Panc1 (cell line): ENCODE data around the gene WDR77. TPM values are rescaled to one million over a fixed set of nuclear protein-coding genes. Genes with fewer than 3 reads are reported as not detected.

Experiments
- ATAC-seq: fragments of 200-7000 bp; cut with Tn5 transposase; 2 replicates; pipeline ENCODE4 v1.9.1; 2020; ENCODE audit warnings: mild to moderate bottlenecking, moderate library complexity
- BruUV-seq: library from RNA; stranded (reverse); fragments of 400-500 nt; replicated peaks from 2 replicates; lab custom pipeline; 2021; lab: Mats Ljungman, UMichigan
- CTCF ChIA-PET: fragments of 300-600 bp; sonication (Branson Sonifier 250); formaldehyde crosslinking; loops from one replicate; lab custom pipeline; 2022; ENCODE audit warnings: antibody characterized with exemption; lab: Charles Lee
- POLR2A ChIA-PET: fragments of 300-600 bp; sonication (Branson Sonifier 250); formaldehyde crosslinking; loops from one replicate; lab custom pipeline; 2022; ENCODE audit warnings: antibody characterized with exemption; lab: Charles Lee
- DNase-seq: peaks from one replicate; pipeline ENCODE4 v3.0.0-alpha.2; 2010; ENCODE audit warnings: low read depth, low spot score
- H3K27ac ChIP-seq: 2 replicates; pipeline ENCODE4 v1.5.1; 2011; ENCODE audit warnings: mild to moderate bottlenecking, low read length, inconsistent platforms
- H3K27me3 ChIP-seq: fragments of 200-500 bp; sonication (Bioruptor generic); 2 replicates; pipeline ENCODE4 v1.6.0; 2014; ENCODE audit warnings: low read length, inconsistent platforms; ENCODE audit not compliant: control insufficient read depth, insufficient read depth
- H3K36me3 ChIP-seq: fragments of 200-500 bp; sonication (Bioruptor generic); 2 replicates; pipeline ENCODE4 v1.5.1; 2014; ENCODE audit warnings: inconsistent platforms, mild to moderate bottlenecking, low read length, moderate library complexity; ENCODE audit not compliant: control insufficient read depth, insufficient read depth
- H3K4me1 ChIP-seq: 2 replicates; pipeline ENCODE4 v1.5.1; 2011; ENCODE audit warnings: inconsistent platforms, mild to moderate bottlenecking, low read length, moderate library complexity; ENCODE audit not compliant: control insufficient read depth, insufficient read depth
- H3K4me3 ChIP-seq, 2 experiments: 2 replicates each; pipeline ENCODE4 v1.5.1; 2011 to 2012; ENCODE audit warnings: low read depth in 2 of 2, low read length in 2 of 2, mild to moderate bottlenecking in 2 of 2, inconsistent platforms in 1 of 2, moderate library complexity in 1 of 2
- H3K9me3 ChIP-seq: fragments of 200-500 bp; sonication (Bioruptor generic); 2 replicates; pipeline ENCODE4 v1.5.1; 2014; ENCODE audit warnings: low read depth, mild to moderate bottlenecking, inconsistent platforms, low read length, moderate library complexity; ENCODE audit not compliant: control insufficient read depth, insufficient read depth
- POLR2AphosphoS5 ChIP-seq: IDR thresholded peaks from 2 replicates; pipeline ENCODE4 v1.6.1; 2012; ENCODE audit warnings: mild to moderate bottlenecking, low read depth, low read length, moderate library complexity
- SIN3A ChIP-seq: IDR thresholded peaks from 2 replicates; pipeline ENCODE4 v1.6.1; 2012; ENCODE audit warnings: low read depth, mild to moderate bottlenecking, low read length, moderate library complexity, borderline replicate concordance; ENCODE audit not compliant: insufficient read depth
- TCF7L2 ChIP-seq: IDR thresholded peaks from 2 replicates; pipeline ENCODE4 v1.6.1; 2011; ENCODE audit warnings: mild to moderate bottlenecking, low read depth, low read length, inconsistent platforms
- in situ Hi-C: cut with HindIII; loops from 2 replicates; pipeline ENCODE4 v1.10.0; 2016; ENCODE audit warnings: low sequenced_read_pairs, low pct_unique_long_range_greater_than_20kb
- intact Hi-C: fragments of 100-400 bp; cut with micrococcal nuclease; formaldehyde crosslinking; loops from one replicate; pipeline ENCODE4 v1.10.0; 2022; ENCODE audit not compliant: unreplicated experiment
- total RNA-seq: library from RNA; stranded (reverse); gene quantifications from one replicate; pipeline ENCODE4 v1.2.1, GENCODE V29; 2021; ENCODE audit not compliant: unreplicated experiment
- TF ChIP-seq, protein P1 (sequence below): fragments of 450-650 bp; IDR thresholded peaks from 2 replicates; pipeline ENCODE4 v1.5.1; 2017; ENCODE audit warnings: mild to moderate bottlenecking
- TF ChIP-seq, protein P2 (sequence below), 2 experiments: IDR thresholded peaks; 2 replicates each; pipeline ENCODE4 v1.6.1; 2011 to 2012; ENCODE audit warnings: low read depth in 2 of 2, control low read depth in 1 of 2, low read length in 1 of 2, mild to moderate bottlenecking in 1 of 2, moderate library complexity in 1 of 2; ENCODE audit not compliant: insufficient read depth in 1 of 2

WDR77 gene
- total RNA-seq, 1 experiment from 2014 or later = 49.9 TPM

GRCh38 chr1:111467865-111468716 lies 19.0 kb upstream of the WDR77 start:
- no peak for ATAC-seq
- CTCF ChIA-PET = no interaction called here
- intact Hi-C loops = no loop called here
- TF ChIP-seq TCF7L2 (no peak), SIN3A (no peak), POLR2AphosphoS5 (no peak)
- TF ChIP-seq, protein P1, sequence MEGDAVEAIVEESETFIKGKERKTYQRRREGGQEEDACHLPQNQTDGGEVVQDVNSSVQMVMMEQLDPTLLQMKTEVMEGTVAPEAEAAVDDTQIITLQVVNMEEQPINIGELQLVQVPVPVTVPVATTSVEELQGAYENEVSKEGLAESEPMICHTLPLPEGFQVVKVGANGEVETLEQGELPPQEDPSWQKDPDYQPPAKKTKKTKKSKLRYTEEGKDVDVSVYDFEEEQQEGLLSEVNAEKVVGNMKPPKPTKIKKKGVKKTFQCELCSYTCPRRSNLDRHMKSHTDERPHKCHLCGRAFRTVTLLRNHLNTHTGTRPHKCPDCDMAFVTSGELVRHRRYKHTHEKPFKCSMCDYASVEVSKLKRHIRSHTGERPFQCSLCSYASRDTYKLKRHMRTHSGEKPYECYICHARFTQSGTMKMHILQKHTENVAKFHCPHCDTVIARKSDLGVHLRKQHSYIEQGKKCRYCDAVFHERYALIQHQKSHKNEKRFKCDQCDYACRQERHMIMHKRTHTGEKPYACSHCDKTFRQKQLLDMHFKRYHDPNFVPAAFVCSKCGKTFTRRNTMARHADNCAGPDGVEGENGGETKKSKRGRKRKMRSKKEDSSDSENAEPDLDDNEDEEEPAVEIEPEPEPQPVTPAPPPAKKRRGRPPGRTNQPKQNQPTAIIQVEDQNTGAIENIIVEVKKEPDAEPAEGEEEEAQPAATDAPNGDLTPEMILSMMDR = no peak
- TF ChIP-seq, protein P2, sequence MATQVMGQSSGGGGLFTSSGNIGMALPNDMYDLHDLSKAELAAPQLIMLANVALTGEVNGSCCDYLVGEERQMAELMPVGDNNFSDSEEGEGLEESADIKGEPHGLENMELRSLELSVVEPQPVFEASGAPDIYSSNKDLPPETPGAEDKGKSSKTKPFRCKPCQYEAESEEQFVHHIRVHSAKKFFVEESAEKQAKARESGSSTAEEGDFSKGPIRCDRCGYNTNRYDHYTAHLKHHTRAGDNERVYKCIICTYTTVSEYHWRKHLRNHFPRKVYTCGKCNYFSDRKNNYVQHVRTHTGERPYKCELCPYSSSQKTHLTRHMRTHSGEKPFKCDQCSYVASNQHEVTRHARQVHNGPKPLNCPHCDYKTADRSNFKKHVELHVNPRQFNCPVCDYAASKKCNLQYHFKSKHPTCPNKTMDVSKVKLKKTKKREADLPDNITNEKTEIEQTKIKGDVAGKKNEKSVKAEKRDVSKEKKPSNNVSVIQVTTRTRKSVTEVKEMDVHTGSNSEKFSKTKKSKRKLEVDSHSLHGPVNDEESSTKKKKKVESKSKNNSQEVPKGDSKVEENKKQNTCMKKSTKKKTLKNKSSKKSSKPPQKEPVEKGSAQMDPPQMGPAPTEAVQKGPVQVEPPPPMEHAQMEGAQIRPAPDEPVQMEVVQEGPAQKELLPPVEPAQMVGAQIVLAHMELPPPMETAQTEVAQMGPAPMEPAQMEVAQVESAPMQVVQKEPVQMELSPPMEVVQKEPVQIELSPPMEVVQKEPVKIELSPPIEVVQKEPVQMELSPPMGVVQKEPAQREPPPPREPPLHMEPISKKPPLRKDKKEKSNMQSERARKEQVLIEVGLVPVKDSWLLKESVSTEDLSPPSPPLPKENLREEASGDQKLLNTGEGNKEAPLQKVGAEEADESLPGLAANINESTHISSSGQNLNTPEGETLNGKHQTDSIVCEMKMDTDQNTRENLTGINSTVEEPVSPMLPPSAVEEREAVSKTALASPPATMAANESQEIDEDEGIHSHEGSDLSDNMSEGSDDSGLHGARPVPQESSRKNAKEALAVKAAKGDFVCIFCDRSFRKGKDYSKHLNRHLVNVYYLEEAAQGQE (IDR thresholded peaks at IDR 0.05; ENCODE audit: insufficient read depth in 1 of 2, low read depth in 2 of 2, low read length in 1 of 2) = no peak
- no peaks in the 10 kb centered on the region for H3K4me1 ChIP-seq
- H3K27ac ChIP-seq = no peak overlapping the region
- no peaks in the 10 kb centered on the region for H3K27me3 ChIP-seq
- H3K4me3 ChIP-seq = no peak overlapping the region
- no TSS peak for BruUV-seq
- no peaks in the 10 kb centered on the region for H3K36me3 ChIP-seq
- in situ Hi-C loops = no loop called here
- no peak for DNase-seq
- POLR2A ChIA-PET = no interaction called here
- no peaks in the 10 kb centered on the region for H3K9me3 ChIP-seq

GRCh38 chr1:111466480-111466879 lies 17.4 kb upstream of the WDR77 start:
- TF ChIP-seq, protein P1 = no peak
- TF ChIP-seq, protein P2 (IDR thresholded peaks at IDR 0.05; ENCODE audit: insufficient read depth in 1 of 2, low read depth in 2 of 2, low read length in 1 of 2) = no peak
- TF ChIP-seq SIN3A = no peak
- no peak for TF ChIP-seq TCF7L2
- no peak for TF ChIP-seq POLR2AphosphoS5
- H3K27ac ChIP-seq = no peak overlapping the region
- CTCF ChIA-PET = no interaction called here
- no peaks in the 10 kb centered on the region for H3K9me3 ChIP-seq
- H3K36me3 ChIP-seq = no peaks in the 10 kb centered on the region; the same call in 1 of the 2 replicates
- no peaks in the 10 kb centered on the region for H3K27me3 ChIP-seq
- no peaks in the 10 kb centered on the region for H3K4me1 ChIP-seq
- POLR2A ChIA-PET = no interaction called here
- in situ Hi-C loops (no loop called here), intact Hi-C loops (no loop called here)
- no peak overlapping the region for H3K4me3 ChIP-seq
- no TSS peak for BruUV-seq
- ATAC-seq (no peak), DNase-seq (no peak)
